ENCODE measurements around the gene CD36. TPM values are rescaled to one million over a fixed set of nuclear protein-coding genes. Genes with fewer than 3 reads are reported as not detected.

Gene CD36
- total RNA-seq, 1 experiment from 2014 or later = 0.46 TPM

GRCh38 chr7:80603940-80604339 is 34.5 kb upstream of the CD36 start:
- intact Hi-C loops (cut with micrococcal nuclease; ENCODE audit: unreplicated experiment) = no loop called here

GRCh38 chr7:80604436-80604835 is 34.0 kb upstream of the CD36 start:
- no TSS peak for BruUV-seq (replicated peaks)
- peaks cover 3% of the 10 kb centered on the region for H3K27me3 ChIP-seq (ENCODE audit: control insufficient read depth, insufficient read depth, low read length)
- ATAC-seq (no peak), DNase-seq (ENCODE audit: low read depth, low spot score) (no peak)
- ChIA-PET CTCF (no interaction called here), POLR2A (no interaction called here)
- no peak overlapping the region for H3K27ac ChIP-seq (ENCODE audit: low read length)
- H3K4me1 ChIP-seq (ENCODE audit: control insufficient read depth, insufficient read depth, low read length) = no peaks in the 10 kb centered on the region
- no peak overlapping the region for H3K4me3 ChIP-seq (ENCODE audit: low read depth in 2 of 2, low read length in 2 of 2)
- no peaks in the 10 kb centered on the region for H3K36me3 ChIP-seq (ENCODE audit: control insufficient read depth, insufficient read depth, low read length)
- in situ Hi-C loops (cut with HindIII; ENCODE audit: low pct_unique_long_range_greater_than_20kb, low sequenced_read_pairs) (no loop called here), intact Hi-C loops (cut with micrococcal nuclease; ENCODE audit: unreplicated experiment) (no loop called here)
- no peaks in the 10 kb centered on the region for H3K9me3 ChIP-seq (ENCODE audit: control insufficient read depth, insufficient read depth, low read depth, low read length)
- no peak for TF ChIP-seq POLR2AphosphoS5 (IDR thresholded peaks at IDR 0.05; ENCODE audit: low read depth, low read length)
- no peak for TF ChIP-seq REST (IDR thresholded peaks at IDR 0.05; ENCODE audit: insufficient read depth in 1 of 2, low read depth in 2 of 2, low read length in 1 of 2)
- no peak for TF ChIP-seq CTCF (IDR thresholded peaks at IDR 0.05)
- no peak for TF ChIP-seq TCF7L2 (IDR thresholded peaks at IDR 0.05; ENCODE audit: low read depth, low read length)
- TF ChIP-seq SIN3A (IDR thresholded peaks at IDR 0.05; ENCODE audit: borderline replicate concordance, insufficient read depth, low read depth, low read length) = no peak

More at GRCh38 chr7:80603940-80604339, 34.5 kb upstream of the CD36 start:
- Histone ChIP-seq H3K36me3 (ENCODE audit: control insufficient read depth, insufficient read depth, low read length) (no peaks in the 10 kb centered on the region), H3K27ac (ENCODE audit: low read length) (no peak overlapping the region), H3K4me1 (ENCODE audit: control insufficient read depth, insufficient read depth, low read length) (no peaks in the 10 kb centered on the region), H3K27me3 (ENCODE audit: control insufficient read depth, insufficient read depth, low read length) (peaks cover 3% of the 10 kb centered on the region), H3K4me3 (ENCODE audit: low read depth in 2 of 2, low read length in 2 of 2) (no peak overlapping the region), H3K9me3 (ENCODE audit: control insufficient read depth, insufficient read depth, low read depth, low read length) (no peaks in the 10 kb centered on the region)
- TF ChIP-seq SIN3A (IDR thresholded peaks at IDR 0.05; ENCODE audit: borderline replicate concordance, insufficient read depth, low read depth, low read length) (no peak), CTCF (IDR thresholded peaks at IDR 0.05) (no peak), POLR2AphosphoS5 (IDR thresholded peaks at IDR 0.05; ENCODE audit: low read depth, low read length) (no peak), TCF7L2 (IDR thresholded peaks at IDR 0.05; ENCODE audit: low read depth, low read length) (no peak), REST (IDR thresholded peaks at IDR 0.05; ENCODE audit: insufficient read depth in 1 of 2, low read depth in 2 of 2, low read length in 1 of 2) (no peak)
- in situ Hi-C loops (cut with HindIII; ENCODE audit: low pct_unique_long_range_greater_than_20kb, low sequenced_read_pairs) = no loop called here
- POLR2A ChIA-PET = no interaction called here
- CTCF ChIA-PET = no interaction called here
- ATAC-seq (no peak), DNase-seq (ENCODE audit: low read depth, low spot score) (no peak)
- no TSS peak for BruUV-seq (replicated peaks)

Data from Panc1 (cell line).